ENCODE data around the gene FGFR3.

The FGFR3 gene

DNA sequence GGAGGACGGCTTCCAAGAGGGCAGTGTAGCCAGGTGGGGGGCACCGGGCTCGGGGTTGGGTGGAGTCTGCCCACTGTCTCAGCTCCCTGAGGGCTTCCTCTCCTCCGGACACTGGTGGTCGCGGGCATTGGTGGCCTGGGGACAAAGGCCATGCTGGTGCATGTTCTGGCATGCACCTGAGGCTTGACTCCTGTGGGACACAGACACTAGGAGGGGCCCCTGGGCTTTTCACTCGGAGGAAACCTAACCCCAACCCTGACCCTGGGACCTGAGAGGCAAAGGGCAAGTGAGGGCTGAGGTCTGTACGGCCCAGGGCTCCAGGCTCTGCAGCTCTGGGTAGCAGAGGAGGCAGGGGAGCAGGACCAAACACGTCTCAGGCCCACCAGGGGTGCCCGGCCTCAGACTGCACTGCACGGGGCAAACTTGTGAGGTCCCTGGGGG, 22.3 kb upstream of the FGFR3 start:
- no peak for DNase-seq

DNA sequence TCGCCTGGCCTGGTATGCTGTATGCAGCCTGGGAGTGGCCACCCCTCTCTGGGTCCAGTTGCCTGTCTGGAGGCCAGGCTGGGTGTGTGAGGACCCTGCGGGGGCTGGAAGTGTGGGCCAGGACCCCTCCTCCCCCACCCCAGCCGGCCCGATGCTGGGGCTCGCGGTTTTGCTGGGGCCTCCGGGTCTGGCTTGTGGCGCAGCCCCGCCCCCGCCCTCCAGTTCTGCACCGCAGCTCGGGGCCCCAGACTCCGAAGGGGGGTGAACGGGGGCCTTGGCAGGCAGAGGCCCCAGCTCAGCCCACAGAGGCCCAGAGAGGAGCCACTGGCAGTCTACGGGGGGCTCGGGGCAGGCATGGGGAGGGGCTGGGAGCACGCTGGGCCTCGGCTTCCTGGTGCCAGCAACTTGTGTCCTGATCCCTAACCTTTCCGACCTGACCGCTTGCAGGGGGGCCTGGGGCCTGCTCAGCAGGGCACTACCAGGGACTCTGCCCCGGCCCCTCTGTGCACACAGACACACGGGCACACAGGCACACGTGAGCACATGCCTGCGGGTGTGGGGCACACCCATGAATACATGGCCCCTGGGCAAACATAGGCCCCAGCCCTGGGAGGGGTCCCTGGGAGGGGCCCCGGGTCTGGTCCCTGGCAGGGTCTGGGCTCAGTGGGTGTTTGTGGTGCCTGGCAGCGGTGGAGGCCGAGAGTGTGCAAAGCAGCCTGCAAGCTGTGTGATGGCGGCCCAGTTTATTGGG, 21.4 kb upstream of the FGFR3 start:
- DNase-seq: no peak

DNA sequence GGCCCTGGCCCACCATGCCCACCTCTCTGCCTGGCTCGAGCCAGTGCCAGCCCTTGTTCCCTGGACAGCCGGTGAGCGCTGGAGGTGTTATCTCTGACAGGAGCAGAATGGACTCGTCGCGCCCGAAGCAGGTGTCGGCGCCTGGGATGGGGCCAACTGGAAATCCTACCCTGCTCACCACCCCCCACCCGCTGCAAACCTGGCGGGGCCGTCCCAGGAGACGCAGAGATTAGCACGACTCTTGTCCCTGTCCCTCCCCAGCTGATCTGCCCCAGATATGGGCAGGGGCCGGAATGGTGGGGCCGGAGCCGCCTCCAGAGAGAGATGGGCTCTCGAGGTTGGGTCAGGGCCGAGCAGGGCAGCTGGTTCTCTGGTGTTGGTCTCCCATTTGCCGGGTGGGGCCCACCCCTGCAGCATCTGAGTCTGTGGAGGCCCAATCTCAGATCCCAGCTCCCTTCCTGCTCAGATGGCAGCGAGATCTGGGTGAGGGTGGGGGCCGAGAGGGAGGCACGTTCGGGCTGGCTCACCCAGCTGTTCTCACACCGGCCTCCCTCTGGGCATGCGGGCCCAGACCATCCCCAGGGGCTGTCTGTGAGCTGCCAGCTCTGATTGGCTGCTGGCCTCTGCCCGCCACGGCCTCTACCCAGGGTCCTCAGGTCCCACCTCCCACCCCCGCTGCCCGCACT, 20.1 kb upstream of the FGFR3 start:
- no peak for DNase-seq

DNA sequence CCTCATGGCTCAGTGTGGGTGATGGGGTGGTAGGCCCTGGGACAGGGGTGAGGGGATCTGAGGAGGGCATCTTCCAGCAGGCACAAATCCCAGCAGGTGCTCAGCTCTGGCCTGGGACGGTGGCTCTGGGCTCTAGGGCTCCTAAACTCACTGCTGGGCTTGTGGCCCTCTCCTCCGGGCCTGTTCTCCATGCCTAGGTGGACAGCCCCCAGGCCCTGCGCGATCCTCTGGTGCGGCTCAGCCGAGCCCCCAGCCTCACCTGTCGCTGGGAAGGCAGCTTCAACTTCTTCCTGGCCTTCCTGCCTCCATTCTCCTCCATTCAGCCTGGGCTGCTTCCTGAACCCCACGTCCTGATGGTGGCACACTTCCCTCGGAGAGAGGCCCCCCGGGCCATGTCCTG, 19.3 kb upstream of the FGFR3 start:
- DNase-seq: no peak

DNA sequence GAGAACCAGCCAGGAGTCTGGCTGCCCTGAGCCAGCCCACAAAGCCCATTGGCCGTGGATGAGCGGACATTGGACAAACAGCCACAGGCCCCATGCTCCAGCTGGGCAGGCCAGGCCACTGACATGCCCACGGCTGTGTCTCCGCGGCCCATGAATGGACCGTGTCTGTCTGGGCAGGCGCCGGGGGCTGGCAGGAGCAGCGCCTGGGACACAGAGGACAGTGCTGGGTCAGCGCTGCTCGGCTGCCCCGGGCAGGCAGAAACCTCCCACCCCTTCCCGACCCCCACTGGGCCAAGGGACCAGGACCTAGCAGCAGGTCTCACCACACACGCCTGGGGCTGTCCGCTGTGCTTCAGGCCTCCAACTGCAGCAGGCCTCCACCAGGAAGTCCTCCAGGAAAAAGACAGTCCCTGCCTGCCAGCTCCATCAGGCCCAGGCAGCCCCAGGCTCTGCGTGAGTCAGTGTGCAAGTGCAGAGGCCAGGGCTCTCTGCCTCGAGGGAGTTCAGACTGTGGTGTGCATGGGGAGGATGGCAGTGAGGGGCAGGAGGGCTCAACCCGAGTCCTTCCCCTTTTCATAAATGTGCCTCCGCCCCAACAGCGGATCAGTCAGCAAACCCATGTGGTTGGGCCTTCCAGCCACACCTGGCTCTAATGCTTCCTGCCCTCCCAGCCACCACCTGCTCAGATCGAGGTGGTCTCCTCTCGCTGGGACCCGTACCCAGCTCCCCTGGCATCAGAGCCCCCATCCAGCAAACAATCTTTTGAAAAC, 17.2 kb upstream of the FGFR3 start:
- no peak for DNase-seq

DNA sequence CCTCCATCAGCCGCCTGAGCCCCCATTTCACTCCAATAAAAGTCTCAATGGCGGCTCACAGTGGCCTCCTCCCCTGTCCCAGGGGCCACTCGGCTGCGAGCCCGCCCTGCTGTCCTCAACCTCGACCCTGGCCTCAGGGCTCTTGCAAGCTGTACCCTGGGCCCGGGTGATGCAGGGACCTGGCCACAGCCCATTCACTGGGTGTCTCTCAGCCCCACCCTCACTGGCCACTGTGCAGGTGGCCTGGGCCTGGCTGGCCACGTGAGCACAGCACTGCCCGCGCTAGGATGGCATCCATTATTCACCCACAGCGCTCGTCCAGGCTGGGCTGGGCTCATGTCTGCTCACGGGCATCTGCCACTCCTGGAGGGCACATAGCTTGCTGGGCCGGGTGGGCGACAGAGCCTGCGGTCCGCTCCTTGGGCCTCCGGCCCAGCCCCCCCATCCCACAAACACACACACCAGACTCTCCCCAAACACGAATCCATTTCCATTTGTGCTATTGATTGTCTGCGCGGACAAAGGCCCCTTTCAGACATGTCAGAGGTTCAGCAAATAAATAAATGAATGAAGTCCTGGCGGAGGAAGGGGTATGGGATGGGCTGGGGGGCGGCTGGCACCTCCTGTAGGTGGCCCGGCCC, 16.5 kb upstream of the FGFR3 start:
- DNase-seq: no peak

DNA sequence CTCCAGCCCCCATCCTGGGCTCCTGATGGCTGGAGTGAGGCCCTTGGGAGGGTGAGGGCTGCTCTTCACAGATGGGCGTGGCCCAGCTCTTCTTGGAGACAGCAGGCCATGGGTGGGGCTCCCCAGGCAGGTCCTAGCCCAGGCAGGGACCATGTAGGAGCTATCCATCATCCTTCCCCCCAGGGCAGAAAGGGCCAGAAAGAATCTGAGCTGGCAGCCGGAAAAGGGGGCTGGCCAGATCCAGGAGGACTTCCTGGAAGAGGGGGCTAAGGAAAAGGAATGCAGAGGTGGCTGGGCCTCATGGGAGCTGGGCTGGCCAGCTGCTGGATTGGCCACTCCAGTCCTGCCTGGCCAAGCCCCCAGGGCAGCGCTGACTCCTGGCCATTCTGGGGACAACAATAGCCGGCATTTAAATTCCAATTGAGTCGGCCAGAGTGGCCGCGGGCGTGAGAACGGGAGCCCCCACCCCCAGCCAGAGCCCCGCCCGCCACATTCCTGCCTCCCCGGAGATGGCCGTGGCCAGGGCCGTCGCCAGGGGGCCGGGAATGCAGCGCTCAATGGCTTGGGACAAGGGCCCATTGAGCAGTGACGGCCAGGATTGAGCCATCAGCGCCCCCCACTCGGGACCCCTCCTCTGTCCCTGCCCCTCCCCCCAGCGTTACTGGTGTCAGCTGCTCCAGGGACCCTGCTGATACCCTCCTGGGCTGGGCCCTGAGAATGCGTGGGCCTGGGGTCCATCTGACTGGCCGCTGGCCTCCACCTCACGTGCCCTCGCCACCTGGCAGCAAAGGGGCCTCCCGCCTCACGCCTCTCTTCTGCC, 15.1 kb upstream of the FGFR3 start:
- no peak for DNase-seq

DNA sequence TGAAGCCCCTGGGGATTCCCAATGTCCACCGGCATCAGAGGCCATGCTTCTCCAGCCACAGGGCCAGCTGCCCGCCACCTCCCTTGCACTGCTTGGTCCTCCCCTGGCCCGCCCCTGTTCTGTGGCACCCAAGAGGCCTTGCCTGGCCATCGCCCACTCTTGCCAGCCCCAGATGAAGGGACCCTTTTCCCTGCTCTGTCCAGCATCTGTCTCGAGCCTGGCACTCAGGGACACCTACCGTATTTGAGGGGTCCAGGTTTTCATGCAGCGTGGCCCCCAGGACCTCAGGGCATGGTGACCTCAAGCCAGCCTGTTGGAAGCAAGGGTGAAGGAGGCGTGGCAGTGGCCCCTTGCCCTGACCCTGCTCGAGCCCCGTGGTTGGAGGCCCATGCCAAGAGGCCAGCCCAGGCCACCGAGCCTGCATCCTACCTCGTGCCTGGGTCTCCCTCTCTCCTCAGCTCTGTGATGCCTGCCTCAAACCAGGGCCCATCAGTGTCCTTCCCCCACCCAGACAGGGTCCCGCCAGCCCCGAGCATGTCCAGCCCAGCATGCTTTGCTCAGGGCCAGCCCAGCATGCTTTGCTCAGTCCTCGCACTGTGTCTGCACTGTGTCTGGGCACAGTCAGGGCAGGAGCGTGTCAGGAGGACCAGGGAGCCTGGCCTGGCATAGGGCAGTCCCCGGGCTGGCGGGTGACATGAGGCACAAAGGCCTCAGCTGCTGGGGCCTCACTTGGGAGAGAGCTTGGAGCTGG, 14.3 kb upstream of the FGFR3 start:
- DNase-seq: no peak

DNA sequence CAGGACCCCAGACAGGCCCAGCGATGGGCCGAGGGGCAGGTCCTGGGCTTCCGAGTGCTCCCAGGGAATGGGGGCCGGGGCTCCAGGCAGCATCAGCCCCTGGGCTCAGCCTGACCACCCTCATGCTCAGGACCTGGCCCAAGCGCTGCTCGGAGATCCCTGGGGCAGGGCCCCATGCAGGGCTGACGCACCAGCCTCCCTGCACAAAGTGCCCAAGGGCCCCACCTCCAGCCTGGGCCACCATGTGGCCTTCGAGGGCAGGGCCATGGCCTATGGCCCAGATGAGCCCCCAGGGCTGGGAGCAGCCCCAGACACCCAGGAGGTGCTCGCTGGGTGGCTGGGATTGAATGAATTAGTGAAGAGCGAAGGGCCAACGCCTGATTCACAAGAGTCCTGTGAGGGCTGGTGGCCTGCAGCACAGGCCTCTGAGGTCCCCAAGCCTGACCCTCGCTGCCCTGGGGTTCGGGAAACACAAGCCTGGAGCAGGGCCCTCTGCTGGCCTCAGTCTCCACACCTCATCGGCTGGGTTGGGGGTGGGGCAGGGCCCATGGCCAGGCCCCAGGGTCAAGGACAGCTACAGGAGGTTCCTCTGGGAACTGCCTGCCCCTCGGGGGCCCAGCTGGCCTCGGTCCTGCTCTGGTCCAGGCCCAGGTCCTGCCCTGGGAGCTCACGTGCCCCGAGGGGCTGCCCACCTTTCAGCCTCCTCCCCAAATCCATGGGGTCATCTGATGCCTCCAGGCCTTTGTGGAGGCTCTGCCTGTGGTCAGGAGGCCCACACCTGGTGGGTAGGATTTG, 13.3 kb upstream of the FGFR3 start:
- DNase-seq: no peak

DNA sequence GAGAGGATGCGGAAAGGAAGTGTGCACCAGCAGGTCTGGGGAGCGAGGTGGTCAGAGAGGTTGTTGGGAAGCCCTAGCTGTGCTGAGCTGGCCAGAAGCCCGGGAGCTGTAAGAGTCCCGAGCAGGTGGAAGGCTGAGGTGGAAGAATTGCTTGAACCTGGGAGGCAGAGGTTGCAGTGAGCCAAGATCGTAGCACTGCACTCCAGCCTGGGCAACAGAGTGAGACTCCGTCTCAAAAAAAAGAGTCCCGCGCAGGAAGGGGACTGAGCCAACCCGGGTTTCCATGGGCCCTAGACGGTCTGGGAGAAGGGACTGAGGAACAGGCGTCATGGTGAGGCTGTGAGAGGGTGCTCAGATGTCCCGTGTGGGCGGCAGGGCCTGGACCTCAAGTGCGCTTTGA, 12.7 kb upstream of the FGFR3 start:
- no peak for DNase-seq

DNA sequence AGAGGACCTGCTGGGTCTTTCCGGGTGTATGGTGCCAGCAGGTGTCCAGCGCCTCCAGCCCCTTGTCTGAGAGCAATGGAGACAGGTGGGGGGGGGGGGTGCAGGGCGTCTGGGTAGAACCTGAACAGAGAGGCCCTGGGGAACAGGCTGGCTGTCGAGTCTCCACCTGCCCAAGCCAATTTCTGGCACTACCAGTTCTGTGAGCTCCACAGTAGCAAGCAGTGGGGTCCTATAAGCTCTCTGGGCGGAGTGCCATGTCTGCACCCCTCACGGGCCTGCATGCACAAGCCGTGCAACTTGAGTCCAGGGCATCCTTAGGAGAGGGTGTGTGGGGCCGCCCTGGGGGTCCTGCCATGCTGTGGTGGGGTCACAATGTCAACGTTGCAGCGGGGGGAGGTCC, 10.1 kb upstream of the FGFR3 start:
- DNase-seq: no peak

DNA sequence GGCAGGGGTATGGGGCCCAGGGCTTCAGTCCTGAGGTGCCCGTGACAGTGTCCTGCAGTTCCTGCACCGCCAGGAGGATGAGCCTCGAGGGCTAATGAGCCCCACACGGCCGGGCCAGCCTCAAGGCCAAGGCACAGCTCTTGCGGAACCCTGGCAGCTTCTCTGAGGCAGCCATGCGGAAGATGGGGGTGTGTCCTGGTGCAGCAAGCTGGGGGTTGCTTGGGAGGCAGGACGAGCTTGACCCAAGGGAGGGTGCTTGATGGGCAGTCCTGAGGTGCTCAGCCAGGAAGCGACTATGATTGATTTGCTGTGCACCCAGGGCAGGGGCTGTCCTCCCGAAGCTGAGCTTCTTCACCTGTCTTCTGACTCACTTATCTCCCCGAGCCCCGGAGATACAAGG, 9.1 kb upstream of the FGFR3 start:
- DNase-seq: no peak

DNA sequence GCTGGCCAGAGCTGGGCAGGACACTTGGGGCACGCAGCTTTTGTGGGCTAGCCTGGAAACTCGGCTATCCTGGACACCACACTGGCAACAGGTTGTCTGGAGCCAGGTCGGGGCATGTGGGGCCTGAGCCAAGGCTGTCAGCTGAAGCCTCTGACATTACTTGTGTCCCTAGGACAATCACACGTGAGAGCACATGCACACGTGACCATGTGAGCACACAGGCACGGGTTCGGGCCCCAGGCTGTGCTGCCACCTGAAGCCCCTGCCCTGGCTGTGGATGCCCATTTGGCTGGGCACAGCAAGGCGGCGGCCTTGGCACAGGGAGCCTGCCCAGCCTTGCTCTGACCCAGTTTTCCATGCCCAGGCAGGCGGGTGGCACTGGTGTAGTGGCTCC, 8.7 kb upstream of the FGFR3 start:
- DNase-seq: no peak

DNA sequence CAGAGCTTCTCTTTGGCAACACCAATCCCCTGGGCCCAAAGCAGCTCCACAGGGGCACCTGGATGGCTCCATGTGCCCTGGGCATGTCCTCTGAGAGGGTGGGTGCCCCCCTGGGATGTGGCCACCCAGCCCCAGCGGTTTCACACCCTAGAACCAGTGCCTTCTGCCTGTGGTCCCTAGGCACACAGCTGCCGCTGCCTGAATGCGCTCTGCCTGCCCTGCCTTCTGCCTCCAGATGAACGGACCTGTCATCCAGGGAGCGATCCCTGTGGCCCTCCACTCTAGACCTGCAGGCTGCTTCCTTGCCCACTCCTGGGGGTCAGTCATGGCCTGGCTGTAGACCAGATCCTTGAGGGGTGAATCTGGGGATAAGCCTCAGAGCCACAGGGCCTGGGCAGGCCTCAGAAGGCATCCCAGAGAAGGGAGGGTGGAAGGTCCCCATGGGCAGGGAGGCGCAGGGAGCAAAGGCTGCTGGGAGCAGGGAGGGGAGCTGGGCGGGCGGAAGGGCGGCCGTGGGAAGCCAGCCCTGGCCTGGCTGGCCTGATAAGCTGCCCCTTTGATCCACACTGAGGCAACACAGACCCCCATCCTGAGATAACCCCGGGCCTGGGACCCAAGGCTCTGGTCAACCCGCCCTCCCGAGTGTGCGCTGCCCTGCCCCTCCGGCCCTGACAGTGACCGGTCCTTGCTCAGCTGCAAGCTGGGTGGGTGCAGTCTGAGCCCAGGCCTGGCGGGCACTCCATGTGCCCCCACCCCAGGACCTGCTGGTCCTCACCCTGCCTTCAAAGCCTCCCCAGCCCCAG, 8.1 kb upstream of the FGFR3 start:
- DNase-seq: no peak

DNA sequence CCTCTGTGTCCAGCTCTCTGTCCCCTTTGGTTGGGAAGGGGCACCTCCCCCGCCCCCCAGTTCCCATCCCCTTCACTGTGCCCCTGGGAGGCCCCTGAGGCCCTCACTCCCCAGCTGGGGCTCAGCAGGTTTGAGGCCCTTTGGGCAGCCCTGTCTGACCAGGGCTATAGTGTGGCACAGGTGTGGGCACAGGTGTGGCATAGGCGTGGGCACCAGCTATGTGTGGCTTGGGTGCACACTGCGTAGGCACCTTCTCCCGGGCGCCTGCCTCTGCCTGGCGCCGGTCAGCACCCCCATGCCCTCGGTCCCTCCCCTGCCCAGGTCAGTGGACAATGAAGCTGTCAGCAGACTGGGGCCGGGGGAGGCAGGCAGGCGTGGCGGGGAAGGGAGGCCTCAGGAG, 7.5 kb upstream of the FGFR3 start:
- no peak for DNase-seq

DNA sequence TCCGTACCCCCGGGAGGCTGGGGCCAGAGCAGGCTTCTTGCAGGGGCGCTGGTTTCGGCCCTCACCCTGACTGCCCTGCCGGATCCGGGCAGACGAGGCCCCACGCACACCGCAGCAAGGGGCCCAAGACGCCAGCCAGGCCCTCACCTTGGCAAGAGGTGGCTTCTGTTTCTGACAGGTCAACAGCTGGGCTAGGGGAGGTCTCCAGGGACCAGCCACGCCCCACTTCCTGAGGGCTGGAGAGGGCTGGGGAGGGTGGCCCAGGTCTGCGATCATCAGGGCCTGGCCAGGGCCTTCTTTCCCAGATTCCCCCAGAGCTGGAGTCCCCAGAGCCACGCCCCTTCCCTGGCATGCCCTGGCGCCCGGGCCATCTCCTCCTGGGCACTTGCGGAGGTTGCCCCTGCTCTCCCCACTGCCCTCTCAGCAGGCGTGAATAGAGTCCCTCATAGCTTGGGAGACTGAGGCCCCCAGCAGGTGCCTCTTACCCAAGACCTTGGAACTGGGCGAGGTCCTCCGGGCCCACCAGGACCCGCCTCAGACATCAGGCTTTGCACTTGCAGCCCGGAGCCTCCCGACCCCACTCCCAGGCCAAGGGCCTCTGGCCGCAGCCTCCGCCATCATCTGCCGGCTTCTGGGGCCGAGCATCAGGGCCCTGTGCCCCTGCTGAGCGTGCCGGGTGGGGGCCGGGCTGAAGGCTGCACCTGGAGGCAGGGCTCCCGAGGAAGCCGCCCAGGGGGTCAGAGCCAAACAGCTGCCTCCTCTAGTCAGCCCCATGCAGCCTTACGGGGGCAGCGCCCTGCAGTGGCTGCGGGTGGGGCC, 6.3 kb upstream of the FGFR3 start:
- DNase-seq: no peak

DNA sequence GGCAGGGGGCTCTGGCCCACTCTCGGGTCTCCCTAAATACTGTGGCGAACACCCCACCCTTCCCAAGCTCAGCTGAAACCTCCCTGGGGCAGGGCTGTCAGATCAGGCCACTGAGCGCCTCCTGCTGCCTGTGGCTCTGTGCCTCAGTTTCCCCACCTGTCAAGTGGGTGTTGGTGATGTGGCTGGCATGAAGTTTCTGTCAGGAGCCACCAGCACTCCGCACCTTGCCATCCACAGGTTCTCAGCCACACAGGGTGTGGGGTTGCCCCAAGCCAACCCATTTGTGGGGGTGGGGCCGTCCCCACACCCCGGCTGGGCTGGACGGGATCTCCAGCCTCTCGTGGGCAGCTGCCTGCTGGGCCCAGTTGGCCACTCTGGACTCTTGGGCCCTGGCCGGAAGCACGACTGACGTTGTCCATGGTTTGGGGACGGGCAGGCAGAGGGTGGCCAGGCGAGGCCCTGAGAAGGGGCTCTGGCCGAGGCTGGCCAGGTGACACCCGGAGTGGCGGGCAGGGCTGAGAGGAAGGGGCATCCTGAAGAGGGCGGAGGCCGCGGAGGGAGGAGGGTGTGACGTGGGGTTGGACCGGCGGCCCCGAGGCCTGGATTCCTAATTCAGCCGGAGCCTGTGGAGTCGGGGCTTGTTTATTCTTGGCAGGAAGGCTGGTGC, 5.5 kb upstream of the FGFR3 start:
- no peak for DNase-seq

DNA sequence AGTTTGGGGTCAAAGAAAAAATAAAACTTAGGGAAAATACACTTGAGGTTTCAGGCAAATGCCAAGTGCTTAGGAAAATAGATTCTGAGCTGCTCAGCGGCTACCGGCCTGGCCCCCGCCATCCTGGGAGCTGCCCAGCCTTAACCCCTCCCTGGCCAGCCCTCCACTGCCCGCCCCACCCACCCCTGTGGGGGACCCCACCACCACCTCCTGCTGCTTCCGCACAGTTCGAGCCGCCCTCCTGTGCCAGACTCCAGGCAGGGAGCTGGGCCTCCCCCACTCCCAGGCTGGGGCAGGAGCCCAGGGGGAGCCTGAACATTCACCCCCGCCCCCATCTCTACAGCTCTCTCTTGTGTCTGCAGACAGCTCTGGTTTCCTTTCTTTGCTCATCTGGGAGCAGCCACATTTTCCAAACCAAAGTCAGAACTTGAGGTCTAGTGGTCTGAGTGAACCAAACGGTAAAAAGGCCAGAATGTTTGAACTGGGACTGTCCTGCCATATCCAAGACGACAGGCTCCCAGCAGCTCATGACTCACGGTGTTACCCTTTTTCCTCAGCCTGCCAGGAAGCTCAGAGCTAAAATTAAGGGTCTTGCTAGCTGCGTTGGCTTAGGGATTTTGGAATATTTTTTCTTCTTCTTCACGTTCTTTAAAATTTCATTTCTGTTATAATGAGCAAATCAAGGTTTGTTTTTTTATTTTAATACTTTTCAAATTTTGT, 4.7 kb upstream of the FGFR3 start:
- no peak for DNase-seq
